GM18951 (cell line): Measurements from ENCODE around the gene LIPM.

ENCODE experiments used
- POLR2A ChIP-seq: IDR thresholded peaks from 4 replicates; pipeline ENCODE4 v1.6.1; 2011; ENCODE audit warnings: mild to moderate bottlenecking; ENCODE audit not compliant: insufficient read length, insufficient read depth; ENCODE audit errors: extremely low read depth
- in situ Hi-C: fragments of 300-500 bp; cut with MboI; formaldehyde crosslinking; loops from one replicate; pipeline ENCODE4 v1.12.0; 2022; ENCODE audit warnings: low sequenced_read_pairs, mixed read lengths, inconsistent platforms; ENCODE audit not compliant: unreplicated experiment

Gene LIPM

GRCh38 chr10:88810196-88810961 lies 7.8 kb downstream of the LIPM start:
- no peak for TF ChIP-seq POLR2A
- in situ Hi-C loops, result loop anchor here (5.0 kb wide), 1 partner anchor 243 kb away; no protein-coding TSS in a partner anchor

DNA sequence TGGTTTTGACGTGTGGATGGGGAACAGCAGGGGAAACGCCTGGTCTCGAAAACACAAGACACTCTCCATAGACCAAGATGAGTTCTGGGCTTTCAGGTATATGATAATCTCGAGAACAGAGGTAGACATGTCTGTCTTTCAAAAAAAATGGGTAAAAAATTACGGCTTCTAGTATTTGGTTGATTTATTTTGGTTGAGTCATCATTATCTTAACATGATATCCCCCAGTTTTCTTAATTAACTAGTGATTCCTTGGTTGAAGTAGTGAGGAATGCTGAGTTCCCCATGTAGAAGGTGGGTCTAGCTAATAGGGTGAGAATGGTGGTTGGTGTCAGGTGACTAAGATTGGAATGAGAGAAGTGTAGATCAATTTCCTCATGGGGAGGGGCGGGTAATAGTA lies 10.7 kb downstream of the LIPM start:
- TF ChIP-seq POLR2A, result no peak
- in situ Hi-C loops, result loop anchor here (5.0 kb wide), 1 partner anchor 246 kb away; no protein-coding TSS in a partner anchor

DNA sequence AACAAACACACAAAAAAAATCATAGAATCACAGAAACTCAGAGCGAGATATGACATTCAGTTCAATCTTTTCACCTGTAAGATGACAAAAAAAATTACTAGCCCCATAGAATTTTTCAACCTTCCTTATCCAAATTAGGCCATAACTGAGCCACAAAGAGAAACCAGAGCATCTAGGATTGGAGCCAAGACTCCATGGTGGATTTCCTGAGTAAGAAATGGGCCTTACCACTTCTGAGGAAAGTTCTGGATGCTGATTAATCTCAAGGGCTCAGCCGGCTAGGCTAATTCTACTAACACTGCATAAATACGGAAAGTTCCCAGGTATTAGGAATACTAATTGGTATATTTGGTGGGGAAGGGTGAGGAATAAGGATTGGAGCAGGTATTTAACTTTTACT lies 16.8 kb downstream of the LIPM start:
- no peak for TF ChIP-seq POLR2A
- in situ Hi-C loops, result no loop called here

DNA sequence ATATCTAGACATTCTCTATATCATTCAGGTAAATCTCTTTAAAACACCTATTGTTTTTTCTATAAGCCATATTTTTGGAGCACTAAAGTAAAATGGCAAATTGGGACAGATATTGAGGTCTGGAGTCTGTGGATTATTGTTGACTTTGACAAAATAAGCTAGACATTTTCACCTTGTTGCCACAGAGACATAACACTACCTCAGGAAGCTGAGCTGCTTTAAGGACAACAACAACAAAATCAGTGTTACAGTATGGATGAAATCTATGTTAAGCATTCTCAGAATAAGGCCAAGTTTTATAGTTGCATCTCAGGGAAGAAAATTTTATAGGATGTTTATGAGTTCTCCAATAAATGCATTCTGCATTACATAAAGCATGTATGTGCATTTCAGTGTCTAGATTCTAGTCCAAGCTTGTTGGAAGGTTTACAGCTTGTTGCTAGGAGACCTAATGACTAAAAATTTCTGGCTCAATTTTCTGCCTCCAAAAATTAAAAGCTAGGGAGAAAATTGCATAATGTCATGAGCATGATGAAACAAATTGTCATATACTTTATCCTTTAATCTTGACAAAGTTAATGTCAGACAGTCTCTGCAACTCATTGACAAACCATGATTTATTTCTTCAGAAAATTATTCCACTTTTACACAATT lies 18.3 kb downstream of the LIPM start:
- no peak for TF ChIP-seq POLR2A
- in situ Hi-C loops, result no loop called here

GRCh38 chr10:88826388-88826787 lies 23.9 kb downstream of the LIPM start:
- no peak for TF ChIP-seq POLR2A
- in situ Hi-C loops, result no loop called here

GRCh38 chr10:88827671-88828070 lies 25.1 kb downstream of the LIPM start:
- in situ Hi-C loops, result no loop called here
- TF ChIP-seq POLR2A, result no peak

GRCh38 chr10:88828310-88828709 lies 25.8 kb downstream of the LIPM start:
- in situ Hi-C loops, result no loop called here
- TF ChIP-seq POLR2A, result no peak

GRCh38 chr10:88830643-88831268 lies 28.2 kb downstream of the LIPM start:
- TF ChIP-seq POLR2A, result no peak
- in situ Hi-C loops, result loop anchor here (10.0 kb wide), 3 partner anchors 94 to 384 kb away; no protein-coding TSS in a partner anchor

DNA sequence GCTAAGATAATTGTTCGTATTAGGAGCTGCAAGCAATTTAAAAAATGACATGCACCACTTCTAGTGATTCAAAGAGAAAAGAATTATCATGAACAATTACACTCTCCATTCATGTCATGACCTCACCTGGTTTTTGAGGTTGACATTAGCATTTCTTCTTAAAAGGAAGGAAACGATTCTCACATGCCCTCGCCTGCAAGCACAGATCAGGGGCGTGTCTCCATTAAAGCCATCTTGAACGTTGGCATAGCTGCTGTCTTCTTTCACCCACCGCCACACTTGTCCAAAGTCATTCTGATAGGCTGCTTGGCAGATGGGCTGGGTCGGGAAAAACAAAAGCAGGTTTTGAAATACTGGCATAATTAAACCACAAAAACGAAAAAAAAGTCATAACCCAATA lies 29.2 kb downstream of the LIPM start:
- in situ Hi-C loops, result loop anchor here (10.0 kb wide), 3 partner anchors 93 to 383 kb away; no protein-coding TSS in a partner anchor
- TF ChIP-seq POLR2A, result no peak

DNA sequence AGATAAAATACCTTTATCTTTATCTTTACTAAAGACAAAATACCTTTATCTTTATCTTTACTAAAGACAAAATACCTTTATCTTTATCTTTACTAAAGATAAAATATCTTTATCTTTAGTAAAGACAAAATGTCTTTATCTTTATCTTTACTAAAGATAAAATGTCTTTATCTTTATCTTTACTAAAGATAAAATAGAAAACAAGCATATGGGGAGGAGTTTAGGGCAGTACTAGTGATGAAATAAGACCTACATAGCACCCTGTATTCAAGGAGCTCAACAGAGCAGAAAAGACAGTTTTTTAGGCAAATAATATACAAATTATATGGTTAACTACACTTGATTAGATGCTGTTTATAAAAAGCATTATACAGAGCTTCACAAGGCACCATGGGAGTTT lies 29.8 kb downstream of the LIPM start:
- in situ Hi-C loops, result loop anchor here (10.0 kb wide), 3 partner anchors 92 to 382 kb away; no protein-coding TSS in a partner anchor
- TF ChIP-seq POLR2A, result no peak

DNA sequence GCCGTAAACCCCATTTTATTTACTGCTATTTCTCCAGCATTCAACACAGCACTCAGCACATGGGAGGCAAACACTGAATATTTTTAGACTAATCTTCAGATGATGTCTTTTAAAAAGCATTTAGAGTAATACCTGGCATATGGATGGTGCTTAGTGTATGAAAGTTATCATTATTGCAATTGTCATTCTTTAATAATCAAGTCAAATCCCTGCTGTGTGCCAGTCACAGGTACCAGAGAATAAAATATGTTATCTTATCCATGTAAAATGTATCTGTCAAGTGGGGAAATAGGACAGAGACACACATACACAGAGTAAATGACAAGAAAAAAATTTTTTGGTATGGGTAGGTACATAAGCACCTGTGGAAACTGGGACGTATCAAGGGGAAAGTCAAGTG lies 30.6 kb downstream of the LIPM start:
- TF ChIP-seq POLR2A, result no peak
- in situ Hi-C loops, result loop anchor here (10.0 kb wide), 3 partner anchors 92 to 382 kb away; no protein-coding TSS in a partner anchor

DNA sequence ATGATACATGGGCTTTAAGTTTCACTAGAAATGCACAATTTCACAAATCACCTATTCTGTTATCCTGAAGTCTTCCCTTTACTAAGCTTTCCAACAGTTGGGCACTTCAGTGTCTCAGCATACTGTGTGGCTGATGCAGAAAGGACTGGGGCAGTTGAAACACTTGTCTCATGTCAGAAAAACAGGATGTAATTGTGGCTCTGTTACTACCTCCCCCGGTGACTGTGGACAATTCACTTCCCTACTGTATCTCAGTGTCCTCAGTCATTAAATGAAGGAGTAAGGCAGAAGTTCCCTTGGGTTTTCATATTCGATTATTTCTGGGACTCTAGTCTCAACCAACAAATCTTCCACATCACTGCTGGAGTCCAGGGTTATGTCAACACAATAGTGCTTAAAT lies 31.2 kb downstream of the LIPM start:
- in situ Hi-C loops, result loop anchor here (10.0 kb wide), 3 partner anchors 91 to 381 kb away; no protein-coding TSS in a partner anchor
- TF ChIP-seq POLR2A, result no peak
